Naive thymus-derived CD4-positive, alpha-beta T cell (primary cell): Measurements from ENCODE around the gene GPC2. TPM values are rescaled to one million over a fixed set of nuclear protein-coding genes. Genes with fewer than 3 reads are reported as not detected.

Experiments used
- ATAC-seq: fragments of 150-1000 bp; cut with Tn5 transposase; 2 replicates; pipeline ENCODE4 v1.10.0; 2021; ENCODE audit warnings: mild to moderate bottlenecking, moderate library complexity
- CTCF ChIA-PET: fragments of 350-600 bp; sonication (Branson Sonifier 250); formaldehyde crosslinking; loops from one replicate; lab custom pipeline; 2021; ENCODE audit warnings: antibody characterized with exemption; lab: Charles Lee
- POLR2A ChIA-PET: fragments of 350-600 bp; sonication (Branson Sonifier 250); formaldehyde crosslinking; loops from one replicate; lab custom pipeline; 2021; ENCODE audit warnings: antibody characterized with exemption, inconsistent platforms; lab: Charles Lee
- DNase-seq, 9 donors: peaks; one replicate each; pipeline versions ENCODE4 v3.0.0 to v3.0.0-alpha.2; 2020 to 2022; ENCODE audit warnings: mixed read lengths in 1 of 9
- H3K27ac ChIP-seq: one replicate; pipeline ENCODE4 v1.7.0; 2013; ENCODE audit warnings: mild to moderate bottlenecking, low read depth, low read length, moderate library complexity
- H3K27me3 ChIP-seq, 2 donors: one replicate each; pipeline ENCODE4 v1.7.0; 2013; ENCODE audit warnings: low read length in 2 of 2, mild to moderate bottlenecking in 2 of 2, moderate library complexity in 2 of 2; ENCODE audit not compliant: control insufficient read depth in 2 of 2, insufficient read depth in 2 of 2
- H3K36me3 ChIP-seq, 3 experiments: 1 replicate in 2 of 3; 2 replicates in 1 of 3; pipeline ENCODE4 v1.7.0; 2013; ENCODE audit warnings: low read length in 3 of 3, mild to moderate bottlenecking in 3 of 3, moderate library complexity in 1 of 3; ENCODE audit not compliant: insufficient read depth in 3 of 3, control insufficient read depth in 2 of 3
- H3K4me1 ChIP-seq, 2 donors: one replicate each; pipeline ENCODE4 v1.7.0; 2013; ENCODE audit warnings: low read length in 2 of 2, mild to moderate bottlenecking in 2 of 2, moderate library complexity in 1 of 2; ENCODE audit not compliant: control insufficient read depth in 2 of 2, insufficient read depth in 2 of 2
- H3K4me3 ChIP-seq: 2 replicates; pipeline ENCODE4 v1.7.0; 2013; ENCODE audit warnings: mild to moderate bottlenecking, low read length
- H3K9me3 ChIP-seq, 3 experiments: 1 replicate in 2 of 3; 2 replicates in 1 of 3; pipeline ENCODE4 v1.7.0; 2013; ENCODE audit warnings: low read length in 3 of 3; ENCODE audit not compliant: control insufficient read depth in 2 of 3
- H3K27ac Mint-ChIP-seq, 9 donors: one replicate each; pipeline ENCODE4 v1.8.0; 2020 to 2022; ENCODE audit warnings: mixed read lengths in 9 of 9, mild to moderate bottlenecking in 8 of 9, moderate library complexity in 5 of 9, inconsistent platforms in 2 of 9
- H3K27me3 Mint-ChIP-seq, 5 donors: one replicate each; pipeline ENCODE4 v1.8.0; 2021 to 2022; ENCODE audit warnings: mixed read lengths in 5 of 5, mild to moderate bottlenecking in 1 of 5
- H3K36me3 Mint-ChIP-seq, 5 donors: one replicate each; pipeline ENCODE4 v1.8.0; 2020 to 2022; ENCODE audit warnings: mixed read lengths in 5 of 5, mild to moderate bottlenecking in 3 of 5, inconsistent platforms in 1 of 5
- H3K4me1 Mint-ChIP-seq, 7 donors: one replicate each; pipeline ENCODE4 v1.8.0; 2020 to 2022; ENCODE audit warnings: mixed read lengths in 7 of 7, mild to moderate bottlenecking in 3 of 7, inconsistent platforms in 1 of 7
- H3K4me3 Mint-ChIP-seq, 10 donors: one replicate each; pipeline ENCODE4 v1.8.0; 2020 to 2022; ENCODE audit warnings: mild to moderate bottlenecking in 10 of 10, mixed read lengths in 10 of 10, moderate library complexity in 6 of 10, inconsistent platforms in 2 of 10
- H3K9me3 Mint-ChIP-seq, 11 donors: one replicate each; pipeline ENCODE4 v1.8.0; 2020 to 2022; ENCODE audit warnings: mixed read lengths in 11 of 11, mild to moderate bottlenecking in 4 of 11, inconsistent platforms in 1 of 11, moderate library complexity in 1 of 11
- intact Hi-C, 2 donors: fragments of 100-400 bp; cut with micrococcal nuclease; formaldehyde crosslinking; loops; one replicate each; pipeline ENCODE4 v1.15.1; 2023
- polyA plus RNA-seq, 2 donors: library from polyadenylated mRNA; unstranded; fragments of 300-500 nt; fragmentation: Illumina TruSeq; gene quantifications; one replicate each; pipeline ENCODE4 v1.2.3, GENCODE V29; 2021
- total RNA-seq, 6 experiments: library from RNA in 5 of 6; stranded (reverse) in 5 of 6; gene quantifications; 1 replicate in 5 of 6; 2 replicates in 1 of 6; pipeline ENCODE4 v1.2.3 and lab custom pipeline; 2021 to 2026

Gene GPC2
- total and polyA plus RNA-seq, 7 experiments from 2014 or later, result 0.64 to 30.6 (median 12.3) TPM

GRCh38 chr7:100141555-100141949 lies 35.6 kb downstream of the GPC2 start:
- Histone ChIP-seq H3K36me3 (no peaks in the 10 kb centered on the region), H3K27ac (no peak overlapping the region), H3K27me3 (no peaks in the 10 kb centered on the region), H3K4me1 (peaks cover 0 to 11% of the 10 kb centered on the region in 2 donors), H3K4me3 (no peak overlapping the region), H3K9me3 (no peaks in the 10 kb centered on the region)
- intact Hi-C loops, result no loop called here
- H3K27ac Mint-ChIP-seq, result no peak overlapping the region
- no peak overlapping the region for H3K4me3 Mint-ChIP-seq
- POLR2A ChIA-PET, result interaction anchor here (0.6 to 1.8 kb wide), 3 partner anchors 13 to 67 kb away, joined by 3 to 15 read pairs (median 3); no protein-coding TSS in a partner anchor
- no peaks in the 10 kb centered on the region for H3K27me3 Mint-ChIP-seq
- peaks cover 0 to 16% (median 13%) of the 10 kb centered on the region in 7 donors for H3K4me1 Mint-ChIP-seq
- ATAC-seq, result peak; percentile 26
- CTCF ChIA-PET, result interaction anchor here (0.7 to 1.5 kb wide), 3 partner anchors 9 to 42 kb away, joined by 4 read pairs; no protein-coding TSS in a partner anchor
- no peaks in the 10 kb centered on the region for H3K36me3 Mint-ChIP-seq
- no peak for DNase-seq
- no peaks in the 10 kb centered on the region for H3K9me3 Mint-ChIP-seq

GRCh38 chr7:100137851-100138760 lies 39.1 kb downstream of the GPC2 start:
- ChIA-PET CTCF (interaction anchor here (0.7 to 2.5 kb wide), 9 partner anchors 9 to 224 kb away, joined by 3 to 9 read pairs (median 4); partner anchors contain the start of genes LAMTOR4 and TRAPPC14), POLR2A (interaction anchor here (0.6 to 2.3 kb wide), 13 partner anchors 10 to 536 kb away, joined by 3 to 12 read pairs (median 4); partner anchors contain the start of genes GPC2, LAMTOR4, PVRIG and STAG3)
- DNase-seq, result peak in 3 of 9 donors; percentile 31 to 41 (median 35)
- H3K27me3 ChIP-seq, result no peaks in the 10 kb centered on the region
- intact Hi-C loops, result loop anchor here in 1 of 2 donors (1.0 kb wide), 1 partner anchor 10 kb away; the partner anchor contains the start of gene LAMTOR4
- Mint-ChIP-seq H3K27me3 (no peaks in the 10 kb centered on the region), H3K4me3 (peak overlapping the region in 7 of 10 donors; percentile 1 to 69 (median 54)), H3K36me3 (no peaks in the 10 kb centered on the region), H3K4me1 (peaks cover 0 to 16% (median 13%) of the 10 kb centered on the region in 7 donors), H3K27ac (peak overlapping the region in 8 of 9 donors; percentile 57 to 90 (median 70)), H3K9me3 (no peaks in the 10 kb centered on the region)
- peak; percentile 42 for ATAC-seq
- no peaks in the 10 kb centered on the region for H3K9me3 ChIP-seq
- peak overlapping the region; percentile 28 for H3K27ac ChIP-seq
- no peaks in the 10 kb centered on the region for H3K36me3 ChIP-seq
- peaks cover 0 to 11% of the 10 kb centered on the region in 2 donors for H3K4me1 ChIP-seq
- H3K4me3 ChIP-seq, result peak overlapping the region; percentile 9

GRCh38 chr7:100132697-100133151 lies 44.5 kb downstream of the GPC2 start:
- peak in 8 of 9 donors; percentile 53 to 77 (median 64) for DNase-seq
- Histone ChIP-seq H3K4me3 (no peak overlapping the region), H3K4me1 (peaks cover 13 to 24% of the 10 kb centered on the region in 2 donors), H3K9me3 (no peaks in the 10 kb centered on the region), H3K27me3 (no peaks in the 10 kb centered on the region), H3K36me3 (no peaks in the 10 kb centered on the region), H3K27ac (no peak overlapping the region)
- intact Hi-C loops, result loop anchor here (1.0 to 5.0 kb wide), 9 partner anchors 35 to 275 kb away; partner anchors contain the start of genes AZGP1 (in 1 of the 2) and GAL3ST4 (in 1 of the 2)
- ATAC-seq, result peak; percentile 89
- Mint-ChIP-seq H3K9me3 (no peaks in the 10 kb centered on the region), H3K27ac (peak overlapping the region in 7 of 9 donors; percentile 24 to 73 (median 49)), H3K27me3 (no peaks in the 10 kb centered on the region), H3K36me3 (no peaks in the 10 kb centered on the region), H3K4me1 (peaks cover 4 to 31% (median 23%) of the 10 kb centered on the region in 7 donors), H3K4me3 (no peak overlapping the region)
- POLR2A ChIA-PET, result interaction anchor here (0.5 to 4.6 kb wide), 19 partner anchors 12 to 296 kb away, joined by 3 to 16 read pairs (median 4); partner anchors contain the start of genes CNPY4, GAL3ST4, LAMTOR4 and PVRIG
- CTCF ChIA-PET, result interaction anchor here (0.6 to 5.6 kb wide), 32 partner anchors 8 to 278 kb away, joined by 3 to 84 read pairs (median 4); partner anchors contain the start of genes GAL3ST4, GPC2, LAMTOR4 and PVRIG

DNA sequence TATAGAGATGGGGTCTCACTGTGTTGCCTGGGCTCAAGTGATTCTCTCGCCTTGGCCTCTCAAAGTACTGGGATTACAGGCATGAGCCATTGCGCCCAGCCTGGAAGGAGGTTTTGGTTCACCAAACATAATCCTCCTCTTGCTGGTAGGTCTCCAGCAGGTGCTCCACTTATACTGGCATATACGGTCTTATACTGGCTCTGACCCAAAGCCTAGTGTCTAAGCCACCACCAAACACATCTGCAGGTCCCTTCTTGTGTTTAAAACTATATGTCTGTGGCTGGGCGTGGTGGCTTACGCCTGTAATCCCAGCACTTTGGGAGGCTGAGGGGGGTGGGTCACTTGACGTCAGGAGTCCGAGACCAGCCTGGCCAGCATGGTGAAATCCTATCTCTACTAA lies 45.1 kb downstream of the GPC2 start:
- Mint-ChIP-seq H3K9me3 (no peaks in the 10 kb centered on the region), H3K36me3 (no peaks in the 10 kb centered on the region), H3K4me1 (peaks cover 3 to 28% (median 20%) of the 10 kb centered on the region in 7 donors), H3K4me3 (no peak overlapping the region), H3K27ac (peak overlapping the region in 3 of 9 donors; percentile 28 to 73 (median 55)), H3K27me3 (no peaks in the 10 kb centered on the region)
- no peak for DNase-seq
- Histone ChIP-seq H3K27me3 (no peaks in the 10 kb centered on the region), H3K36me3 (peaks cover 0 to 3% (median 0%) of the 10 kb centered on the region in 3 experiments), H3K4me3 (no peak overlapping the region), H3K27ac (no peak overlapping the region), H3K9me3 (no peaks in the 10 kb centered on the region), H3K4me1 (peaks cover 13 to 22% of the 10 kb centered on the region in 2 donors)
- no peak for ATAC-seq
- intact Hi-C loops, result loop anchor here (1.0 to 5.0 kb wide), 9 partner anchors 35 to 275 kb away; partner anchors contain the start of genes AZGP1 (in 1 of the 2) and GAL3ST4 (in 1 of the 2)
- ChIA-PET CTCF (interaction anchor here (0.6 to 5.6 kb wide), 22 partner anchors 10 to 279 kb away, joined by 3 to 84 read pairs (median 4); partner anchors contain the start of genes GPC2, LAMTOR4, PVRIG and STAG3), POLR2A (interaction anchor here (0.6 to 4.6 kb wide), 15 partner anchors 12 to 297 kb away, joined by 3 to 16 read pairs (median 6); partner anchors contain the start of genes CNPY4, GAL3ST4, LAMTOR4 and PVRIG)

DNA sequence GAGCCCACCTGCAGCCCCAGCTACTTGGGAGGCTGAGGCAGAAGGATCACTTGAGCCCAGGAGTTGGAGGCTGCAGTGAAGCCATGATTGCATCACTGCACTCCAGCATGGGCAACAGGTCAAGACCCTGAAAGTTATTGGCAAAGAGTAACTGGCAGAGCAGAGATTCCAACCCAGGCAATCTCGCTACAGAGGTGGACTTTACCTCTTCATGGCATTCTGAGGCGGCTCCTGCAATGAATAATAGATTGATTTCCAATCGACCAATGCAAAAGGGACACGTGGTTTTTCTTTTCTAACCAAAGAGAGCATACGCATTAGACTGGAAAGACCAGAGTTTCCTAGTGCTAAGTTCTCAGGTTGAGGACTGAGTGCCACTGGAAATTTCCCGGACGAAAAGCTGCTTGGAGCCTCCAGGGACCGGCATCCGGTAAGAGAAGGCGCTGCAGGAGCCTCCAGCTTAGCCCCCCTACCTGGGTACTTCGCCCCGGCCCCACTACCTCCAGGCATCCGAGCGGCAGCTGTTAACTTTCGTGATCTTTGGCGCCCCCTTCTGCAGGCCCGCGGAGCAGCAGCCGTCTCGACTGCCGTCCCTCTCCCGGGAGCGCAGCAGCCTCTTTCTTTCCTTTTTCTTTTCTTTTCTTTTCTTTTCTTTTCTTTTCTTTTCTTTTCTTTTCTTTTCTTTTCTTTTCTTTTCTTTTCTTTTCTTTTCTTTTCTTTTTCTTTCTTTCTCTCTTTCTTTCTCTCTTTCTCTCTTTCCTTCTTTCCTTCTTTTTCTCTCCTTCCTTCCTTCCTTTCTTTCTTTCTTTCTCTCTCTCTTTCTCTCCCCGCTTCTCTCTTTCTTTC lies 46.4 kb downstream of the GPC2 start:
- CTCF ChIA-PET, result interaction anchor here (0.6 to 5.6 kb wide), 19 partner anchors 10 to 283 kb away, joined by 3 to 84 read pairs (median 5); partner anchors contain the start of genes AP4M1, COPS6, GPC2 and MCM7

More for the DNA sequence above, 46.4 kb downstream of the GPC2 start:
- H3K4me1 ChIP-seq, result peaks cover 13 to 27% of the 10 kb centered on the region in 2 donors
- Mint-ChIP-seq H3K27ac (no peak overlapping the region), H3K27me3 (no peaks in the 10 kb centered on the region), H3K4me3 (peak overlapping the region in 6 of 10 donors; percentile 29 to 53 (median 44)), H3K4me1 (peaks cover 8 to 35% (median 23%) of the 10 kb centered on the region in 7 donors), H3K36me3 (no peaks in the 10 kb centered on the region), H3K9me3 (peaks cover 0 to 4% (median 0%) of the 10 kb centered on the region in 11 donors)
- ATAC-seq (peak; percentile 26), DNase-seq (peak; percentile 73 to 89 (median 81))
- no peaks in the 10 kb centered on the region for H3K9me3 ChIP-seq
- peaks cover 0 to 9% (median 0%) of the 10 kb centered on the region in 3 experiments for H3K36me3 ChIP-seq
- H3K27me3 ChIP-seq, result no peaks in the 10 kb centered on the region
- POLR2A ChIA-PET, result interaction anchor here (0.5 to 4.6 kb wide), 10 partner anchors 11 to 219 kb away, joined by 3 to 16 read pairs (median 3); partner anchors contain the start of genes AP4M1, CNPY4, LAMTOR4 and MCM7
- intact Hi-C loops, result loop anchor here (1.0 to 5.0 kb wide), 9 partner anchors 30 to 218 kb away; partner anchors contain the start of genes AP4M1 (in 1 of the 2), AZGP1 (in 1 of the 2), GAL3ST4 (in 1 of the 2) and MCM7 (in 1 of the 2)
- H3K27ac ChIP-seq, result no peak overlapping the region
- H3K4me3 ChIP-seq, result peak overlapping the region; percentile 48
